ENCODE measurements around the gene ZNF727. TPM values are rescaled to one million over a fixed set of nuclear protein-coding genes. Genes with fewer than 3 reads are reported as not detected.
"Not testable (repeated sequence)": the region's sequence is repeated elsewhere in the genome, so short reads cannot be mapped to it uniquely, and the experiment has no call there.

ZNF727 gene
- total RNA-seq, 1 experiment from 2014 or later: not detected

- H3K36me3 ChIP-seq (ENCODE audit: control insufficient read depth, insufficient read depth, low read length): no peaks in the 10 kb centered on the region
Measured at GRCh38 chr7:64078699-64078994, 33.4 kb downstream of the ZNF727 start.

GRCh38 chr7:64087501-64087900 is 42.3 kb downstream of the ZNF727 start:
- BruUV-seq (replicated peaks): no TSS peak
- intact Hi-C loops (cut with micrococcal nuclease; ENCODE audit: unreplicated experiment): no loop called here
- H3K36me3 Mint-ChIP-seq (ENCODE audit: insufficient read depth, unreplicated experiment): peaks cover 4% of the 10 kb centered on the region
- H3K4me3 Mint-ChIP-seq (ENCODE audit: unreplicated experiment): no peak overlapping the region
- Histone ChIP-seq H3K27me3 (replicated peaks; ENCODE audit: control insufficient read depth, insufficient read depth, low read length) (no peaks in the 10 kb centered on the region), H3K4me1 (no peaks in the 10 kb centered on the region), H3K4me3 (ENCODE audit: low read depth, low read length) (no peak overlapping the region), H3K9me3 (0 out of 2 replicates have a peak, but pooled peaks cover under 1% of the 10 kb centered on the region), H3K36me3 (ENCODE audit: control insufficient read depth, insufficient read depth, low read length) (no peaks in the 10 kb centered on the region)
- no peak for DNase-seq
- no peak for TF ChIP-seq CTCF (IDR thresholded peaks at IDR 0.05; ENCODE audit: insufficient read depth in 1 of 2, low read depth in 1 of 2, low read length in 1 of 2, severe bottlenecking in 1 of 2, unreplicated experiment in 1 of 2)
- H3K27ac Mint-ChIP-seq (ENCODE audit: unreplicated experiment): no peak overlapping the region
- ChIA-PET POLR2A (no interaction called here), CTCF (no interaction called here)
- H3K9me3 Mint-ChIP-seq (ENCODE audit: unreplicated experiment): peaks cover 17% of the 10 kb centered on the region
- H3K27me3 Mint-ChIP-seq (ENCODE audit: insufficient read depth, unreplicated experiment): no peaks in the 10 kb centered on the region
- no peaks in the 10 kb centered on the region for H3K4me1 Mint-ChIP-seq (ENCODE audit: low read depth, unreplicated experiment)

More at GRCh38 chr7:64078699-64078994, 33.4 kb downstream of the ZNF727 start:
- Mint-ChIP-seq H3K36me3 (ENCODE audit: insufficient read depth, unreplicated experiment) (no peaks in the 10 kb centered on the region), H3K4me3 (ENCODE audit: unreplicated experiment) (no peak overlapping the region), H3K4me1 (ENCODE audit: low read depth, unreplicated experiment) (no peaks in the 10 kb centered on the region), H3K27ac (ENCODE audit: unreplicated experiment) (no peak overlapping the region), H3K27me3 (ENCODE audit: insufficient read depth, unreplicated experiment) (no peaks in the 10 kb centered on the region), H3K9me3 (ENCODE audit: unreplicated experiment) (peaks cover 69% of the 10 kb centered on the region)
- ChIA-PET CTCF (no interaction called here), POLR2A (no interaction called here)
- Histone ChIP-seq H3K4me3 (ENCODE audit: low read depth, low read length) (no peak overlapping the region), H3K4me1 (no peaks in the 10 kb centered on the region), H3K27me3 (replicated peaks; ENCODE audit: control insufficient read depth, insufficient read depth, low read length) (no peaks in the 10 kb centered on the region), H3K9me3 (peaks cover 14% of the 10 kb centered on the region)
- BruUV-seq (replicated peaks): no TSS peak
- intact Hi-C loops (cut with micrococcal nuclease; ENCODE audit: unreplicated experiment): no loop called here
- no peak for DNase-seq
- TF ChIP-seq CTCF (IDR thresholded peaks at IDR 0.05; ENCODE audit: insufficient read depth in 1 of 2, low read depth in 1 of 2, low read length in 1 of 2, severe bottlenecking in 1 of 2, unreplicated experiment in 1 of 2): no peak

- POLR2A ChIA-PET; H3K27me3 Mint-ChIP-seq (ENCODE audit: insufficient read depth, unreplicated experiment); H3K36me3 Mint-ChIP-seq (ENCODE audit: insufficient read depth, unreplicated experiment); H3K36me3 ChIP-seq (ENCODE audit: control insufficient read depth, insufficient read depth, low read length); CTCF ChIA-PET; H3K4me1 ChIP-seq; DNase-seq; BruUV-seq (replicated peaks); H3K9me3 ChIP-seq; H3K4me3 ChIP-seq (ENCODE audit: low read depth, low read length); H3K4me1 Mint-ChIP-seq (ENCODE audit: low read depth, unreplicated experiment); H3K27ac Mint-ChIP-seq (ENCODE audit: unreplicated experiment); intact Hi-C loops (cut with micrococcal nuclease; ENCODE audit: unreplicated experiment); H3K4me3 Mint-ChIP-seq (ENCODE audit: unreplicated experiment); H3K27me3 ChIP-seq (replicated peaks; ENCODE audit: control insufficient read depth, insufficient read depth, low read length): not testable (repeated sequence)
- peaks cover 23% of the 10 kb centered on the region for H3K9me3 Mint-ChIP-seq (ENCODE audit: unreplicated experiment)
Measured at GRCh38 chr7:64088863-64089262, 43.6 kb downstream of the ZNF727 start.

Other genes starting within 250 kb of the ZNF727 start
- gene ZNF722, start 46.6 kb upstream of the ZNF727 start, total RNA-seq (2022): not detected in 2 replicates
- not detected in 2 replicates for gene ZNF735, start 161.8 kb downstream of the ZNF727 start, total RNA-seq (2022)
- not detected in 2 replicates for gene ZNF679, start 183.0 kb downstream of the ZNF727 start, total RNA-seq (2022)